Naive thymus-derived CD8-positive, alpha-beta T cell (primary cell): ENCODE results near the gene MRPS6. TPM values are rescaled to one million over a fixed set of nuclear protein-coding genes. Genes with fewer than 3 reads are reported as not detected.
A peak's percentile ranks its signal among the peaks of the same experiment; 100 is the strongest.

Experiments
- ATAC-seq, 2 donors: fragments of 150-1000 bp; cut with Tn5 transposase in 1 of 2; sonication (Bioruptor Pico), chemical (Tn5 transposase) in 1 of 2; 1 replicate in 1 of 2; 2 replicates in 1 of 2; pipeline ENCODE4 v1.10.0; 2021; ENCODE audit warnings: mild to moderate bottlenecking in 2 of 2, moderate library complexity in 2 of 2
- POLR2A ChIA-PET: fragments of 350-600 bp; sonication (Branson Sonifier 250); formaldehyde crosslinking; loops from one replicate; lab custom pipeline; 2021; ENCODE audit warnings: antibody characterized with exemption; lab: Charles Lee
- DNase-seq, 10 donors: peaks; one replicate each; pipeline versions ENCODE4 v3.0.0 to v3.0.0-alpha.2; 2020 to 2022
- H3K27ac Mint-ChIP-seq, 10 donors: one replicate each; pipeline ENCODE4 v1.8.0; 2020 to 2022; ENCODE audit warnings: mild to moderate bottlenecking in 10 of 10, mixed read lengths in 10 of 10, moderate library complexity in 4 of 10, inconsistent platforms in 1 of 10
- H3K27me3 Mint-ChIP-seq, 5 donors: one replicate each; pipeline ENCODE4 v1.8.0; 2021 to 2022; ENCODE audit warnings: mixed read lengths in 5 of 5
- H3K36me3 Mint-ChIP-seq, 3 donors: one replicate each; pipeline ENCODE4 v1.8.0; 2020 to 2022; ENCODE audit warnings: mixed read lengths in 3 of 3, mild to moderate bottlenecking in 2 of 3, inconsistent platforms in 1 of 3
- H3K4me1 Mint-ChIP-seq, 4 donors: one replicate each; pipeline ENCODE4 v1.8.0; 2021 to 2022; ENCODE audit warnings: mixed read lengths in 4 of 4
- H3K4me3 Mint-ChIP-seq, 10 donors: one replicate each; pipeline ENCODE4 v1.8.0; 2020 to 2022; ENCODE audit warnings: mild to moderate bottlenecking in 10 of 10, mixed read lengths in 10 of 10, moderate library complexity in 6 of 10, inconsistent platforms in 1 of 10
- H3K9me3 Mint-ChIP-seq, 9 donors: one replicate each; pipeline ENCODE4 v1.8.0; 2020 to 2022; ENCODE audit warnings: mixed read lengths in 9 of 9, mild to moderate bottlenecking in 3 of 9, inconsistent platforms in 1 of 9, moderate library complexity in 1 of 9
- polyA plus RNA-seq, 3 donors: library from polyadenylated mRNA; unstranded; fragments of 300-500 nt; fragmentation: Illumina TruSeq; gene quantifications; one replicate each; pipeline ENCODE4 v1.2.3, GENCODE V29; 2021
- total RNA-seq, 8 experiments: library from RNA in 2 of 8; stranded (reverse) in 2 of 8; gene quantifications; one replicate each; pipeline ENCODE4 v1.2.3 and lab custom pipeline; 2021 to 2026

The MRPS6 gene
- total and polyA plus RNA-seq, 5 experiments from 2014 or later, result 107 to 193 (median 170) TPM

DNA sequence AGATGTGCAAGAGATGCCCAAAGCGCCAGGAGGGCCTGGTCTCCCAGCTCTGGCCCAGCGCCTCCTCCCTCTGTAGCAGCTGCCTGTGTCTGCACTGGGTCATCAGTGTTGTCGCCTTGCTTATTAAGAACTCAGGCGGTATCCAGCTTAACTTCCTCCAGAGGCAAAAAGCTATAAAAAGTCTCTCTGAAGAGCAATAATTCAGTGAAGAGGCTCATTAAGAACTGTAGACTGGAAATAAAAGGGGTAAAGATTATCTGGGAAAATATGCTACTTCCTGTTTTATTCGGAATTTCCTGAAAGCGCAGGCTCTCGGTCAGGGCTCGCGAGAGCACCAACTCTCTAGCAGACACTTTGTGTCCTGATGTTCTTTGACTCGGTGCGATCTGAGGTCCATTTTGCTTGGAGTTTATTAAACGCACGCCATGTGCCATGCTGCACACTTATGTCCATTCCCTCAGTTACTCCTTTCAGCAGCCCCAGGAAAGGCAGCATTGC lies 70.4 kb downstream of the MRPS6 start:
- Mint-ChIP-seq H3K27me3 (no peaks in the 10 kb centered on the region), H3K36me3 (peaks cover 11 to 71% (median 55%) of the 10 kb centered on the region in 3 donors), H3K27ac (peak overlapping the region in 1 of 10 donors; percentile 7), H3K4me1 (peaks cover 17 to 42% (median 33%) of the 10 kb centered on the region in 4 donors), H3K9me3 (peaks cover 0 to 2% (median 0%) of the 10 kb centered on the region in 9 donors), H3K4me3 (no peak overlapping the region)
- POLR2A ChIA-PET, result no interaction called here
- ATAC-seq (no peak), DNase-seq (no peak)

- Mint-ChIP-seq H3K9me3 (peaks cover 0 to 2% (median 0%) of the 10 kb centered on the region in 9 donors), H3K4me3 (no peak overlapping the region), H3K36me3 (peaks cover 11 to 69% (median 55%) of the 10 kb centered on the region in 3 donors), H3K27ac (peak overlapping the region in 1 of 10 donors; percentile 7), H3K27me3 (no peaks in the 10 kb centered on the region), H3K4me1 (peaks cover 17 to 42% (median 33%) of the 10 kb centered on the region in 4 donors)
- DNase-seq (no peak), ATAC-seq (no peak)
- POLR2A ChIA-PET, result no interaction called here
Measured at GRCh38 chr21:34144224-34144623, 70.8 kb downstream of the MRPS6 start.

DNA sequence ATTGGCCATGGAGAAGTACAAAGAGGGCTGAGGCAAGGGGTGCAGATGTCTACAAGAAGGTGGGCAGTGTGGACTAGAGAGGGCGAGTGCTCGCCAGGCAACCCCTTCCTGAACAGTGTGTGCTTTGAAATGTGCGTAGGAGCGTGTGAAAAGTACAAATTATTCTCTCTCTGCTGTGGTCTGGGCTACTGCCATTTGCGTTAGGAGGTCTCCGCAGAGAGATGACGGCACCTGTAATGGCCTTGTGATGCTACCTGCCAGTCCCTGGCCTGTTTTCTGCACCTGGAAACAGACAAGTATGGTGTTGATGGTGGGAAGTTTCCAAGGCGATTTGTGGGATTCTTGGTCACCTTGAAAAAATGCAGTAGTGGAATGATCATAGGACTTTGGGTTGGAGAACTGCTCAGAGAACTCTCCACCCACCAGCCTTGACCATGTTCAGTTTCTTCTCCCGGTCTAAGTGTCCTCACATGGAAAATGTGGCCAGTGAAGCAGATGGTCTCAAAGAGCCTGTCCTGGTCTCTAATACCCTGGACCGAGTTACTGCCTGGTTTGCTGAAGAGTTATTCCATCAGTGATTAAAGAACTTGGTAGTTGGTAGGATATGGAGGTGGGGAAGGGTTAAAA lies 74.5 kb downstream of the MRPS6 start:
- POLR2A ChIA-PET, result no interaction called here
- Mint-ChIP-seq H3K27ac (peak overlapping the region in 1 of 10 donors; percentile 37), H3K27me3 (no peaks in the 10 kb centered on the region), H3K4me3 (no peak overlapping the region), H3K9me3 (peaks cover 0 to 6% (median 0%) of the 10 kb centered on the region in 9 donors), H3K4me1 (peaks cover 15 to 23% (median 18%) of the 10 kb centered on the region in 4 donors), H3K36me3 (peaks cover 0 to 43% (median 43%) of the 10 kb centered on the region in 3 donors)
- DNase-seq, result no peak
- ATAC-seq, result no peak

GRCh38 chr21:34148419-34148804 lies 75.0 kb downstream of the MRPS6 start:
- Mint-ChIP-seq H3K9me3 (peaks cover 0 to 11% (median 0%) of the 10 kb centered on the region in 9 donors), H3K27me3 (no peaks in the 10 kb centered on the region), H3K4me1 (peaks cover 20 to 25% (median 22%) of the 10 kb centered on the region in 4 donors), H3K27ac (peak overlapping the region in 1 of 10 donors; percentile 37), H3K36me3 (peaks cover 0 to 40% (median 38%) of the 10 kb centered on the region in 3 donors), H3K4me3 (no peak overlapping the region)
- ATAC-seq (no peak), DNase-seq (no peak)
- POLR2A ChIA-PET, result no interaction called here

DNA sequence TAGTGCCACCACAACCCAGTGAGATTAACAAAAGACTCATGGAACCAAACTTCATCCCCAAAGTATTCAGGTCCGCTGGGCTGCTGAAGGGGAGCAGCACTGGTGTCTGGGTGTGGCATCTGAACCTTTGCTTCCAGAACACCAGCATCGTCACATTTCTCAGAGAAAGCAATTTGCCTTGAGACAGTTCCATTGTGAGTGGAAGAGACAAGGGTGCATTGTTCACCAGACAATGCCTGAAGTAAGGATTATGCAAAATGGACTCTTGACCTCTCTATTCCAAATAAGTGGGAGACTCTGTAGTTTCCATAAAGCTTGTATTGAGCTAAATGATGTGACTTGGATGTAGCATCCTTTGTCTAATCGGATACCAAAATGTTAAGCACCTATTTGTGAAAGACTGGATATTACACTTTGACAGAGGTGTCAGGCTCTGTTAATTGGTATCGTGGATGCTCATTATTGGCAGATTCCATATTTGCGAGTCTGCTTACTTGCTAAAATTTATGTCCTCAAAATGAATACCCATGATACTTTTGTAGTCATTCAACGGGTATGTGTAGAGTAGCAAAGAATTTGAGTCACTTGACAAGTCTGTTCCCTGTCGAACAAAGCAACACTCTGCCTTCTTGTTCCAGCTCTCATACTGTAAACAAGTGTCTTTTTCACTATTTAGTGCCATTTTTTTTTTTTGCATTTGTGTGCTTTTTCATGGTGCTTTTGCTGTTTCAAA lies 75.6 kb downstream of the MRPS6 start:
- ATAC-seq, result no peak
- H3K4me3 Mint-ChIP-seq, result no peak overlapping the region
- POLR2A ChIA-PET, result no interaction called here
- no peak overlapping the region for H3K27ac Mint-ChIP-seq
- no peak for DNase-seq
- H3K27me3 Mint-ChIP-seq, result no peaks in the 10 kb centered on the region
- peaks cover 0 to 36% (median 32%) of the 10 kb centered on the region in 3 donors for H3K36me3 Mint-ChIP-seq
- peaks cover 23 to 28% (median 23%) of the 10 kb centered on the region in 4 donors for H3K4me1 Mint-ChIP-seq
- peaks cover 0 to 13% (median 0%) of the 10 kb centered on the region in 9 donors for H3K9me3 Mint-ChIP-seq

DNA sequence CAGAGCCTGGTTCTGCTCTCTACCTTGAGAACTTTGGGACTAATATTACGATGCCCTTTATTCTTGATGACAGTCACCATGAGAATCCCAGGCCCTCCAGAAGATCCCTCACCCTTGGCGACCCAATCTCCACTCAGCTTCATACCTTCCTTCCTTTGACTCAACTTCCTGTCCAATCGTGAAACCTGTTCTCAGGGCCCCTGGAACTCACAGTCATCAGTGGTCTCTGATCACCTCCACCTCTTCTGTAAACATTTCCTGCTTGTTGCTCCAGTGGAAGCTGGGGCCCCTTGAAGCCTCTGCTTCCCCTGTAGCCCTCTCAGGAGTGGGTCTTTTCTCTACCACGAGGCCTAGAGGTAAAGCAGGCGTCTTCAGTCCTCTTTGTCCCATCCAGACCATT lies 79.1 kb downstream of the MRPS6 start:
- H3K9me3 Mint-ChIP-seq, result peaks cover 0 to 13% (median 0%) of the 10 kb centered on the region in 9 donors
- H3K27ac Mint-ChIP-seq, result peak overlapping the region in 6 of 10 donors; percentile 5 to 89 (median 56)
- H3K27me3 Mint-ChIP-seq, result no peaks in the 10 kb centered on the region
- ATAC-seq, result no peak
- peaks cover 0 to 21% (median 12%) of the 10 kb centered on the region in 3 donors for H3K36me3 Mint-ChIP-seq
- H3K4me3 Mint-ChIP-seq, result no peak overlapping the region
- POLR2A ChIA-PET, result no interaction called here
- peaks cover 22 to 35% (median 28%) of the 10 kb centered on the region in 4 donors for H3K4me1 Mint-ChIP-seq
- no peak for DNase-seq

GRCh38 chr21:34154878-34155277 lies 81.5 kb downstream of the MRPS6 start:
- H3K9me3 Mint-ChIP-seq, result peaks cover 0 to 13% (median 8%) of the 10 kb centered on the region in 9 donors
- peaks cover 19 to 30% (median 26%) of the 10 kb centered on the region in 4 donors for H3K4me1 Mint-ChIP-seq
- H3K36me3 Mint-ChIP-seq, result peaks cover 0 to 15% (median 3%) of the 10 kb centered on the region in 3 donors
- POLR2A ChIA-PET, result interaction anchor here (1.7 kb wide), 1 partner anchor 206 kb away, joined by 4 read pairs; no protein-coding TSS in a partner anchor
- H3K27me3 Mint-ChIP-seq, result no peaks in the 10 kb centered on the region
- H3K27ac Mint-ChIP-seq, result peak overlapping the region in 8 of 10 donors; percentile 3 to 87 (median 60)
- no peak overlapping the region for H3K4me3 Mint-ChIP-seq
- ATAC-seq (peak; percentile 73 to 91), DNase-seq (peak in 5 of 10 donors; percentile 17 to 61 (median 31))

- Mint-ChIP-seq H3K9me3 (peaks cover 0 to 18% (median 13%) of the 10 kb centered on the region in 9 donors), H3K27me3 (no peaks in the 10 kb centered on the region), H3K36me3 (peaks cover 0 to 19% (median 6%) of the 10 kb centered on the region in 3 donors), H3K27ac (peak overlapping the region in 1 of 10 donors; percentile 13), H3K4me3 (no peak overlapping the region), H3K4me1 (peaks cover 18 to 28% (median 25%) of the 10 kb centered on the region in 4 donors)
- no peak for ATAC-seq
- DNase-seq, result no peak
- POLR2A ChIA-PET, result interaction anchor here (0.6 kb wide), 1 partner anchor 145 kb away, joined by 3 read pairs; no protein-coding TSS in a partner anchor
Measured at GRCh38 chr21:34156957-34157356, 83.6 kb downstream of the MRPS6 start.

GRCh38 chr21:34157521-34157920 lies 84.1 kb downstream of the MRPS6 start:
- Mint-ChIP-seq H3K9me3 (peaks cover 0 to 22% (median 13%) of the 10 kb centered on the region in 9 donors), H3K27ac (peak overlapping the region in 2 of 10 donors; percentile 6 to 13), H3K4me3 (no peak overlapping the region), H3K4me1 (peaks cover 15 to 25% (median 21%) of the 10 kb centered on the region in 4 donors), H3K27me3 (no peaks in the 10 kb centered on the region), H3K36me3 (peaks cover 0 to 20% (median 6%) of the 10 kb centered on the region in 3 donors)
- POLR2A ChIA-PET, result no interaction called here
- no peak for DNase-seq
- no peak for ATAC-seq

DNA sequence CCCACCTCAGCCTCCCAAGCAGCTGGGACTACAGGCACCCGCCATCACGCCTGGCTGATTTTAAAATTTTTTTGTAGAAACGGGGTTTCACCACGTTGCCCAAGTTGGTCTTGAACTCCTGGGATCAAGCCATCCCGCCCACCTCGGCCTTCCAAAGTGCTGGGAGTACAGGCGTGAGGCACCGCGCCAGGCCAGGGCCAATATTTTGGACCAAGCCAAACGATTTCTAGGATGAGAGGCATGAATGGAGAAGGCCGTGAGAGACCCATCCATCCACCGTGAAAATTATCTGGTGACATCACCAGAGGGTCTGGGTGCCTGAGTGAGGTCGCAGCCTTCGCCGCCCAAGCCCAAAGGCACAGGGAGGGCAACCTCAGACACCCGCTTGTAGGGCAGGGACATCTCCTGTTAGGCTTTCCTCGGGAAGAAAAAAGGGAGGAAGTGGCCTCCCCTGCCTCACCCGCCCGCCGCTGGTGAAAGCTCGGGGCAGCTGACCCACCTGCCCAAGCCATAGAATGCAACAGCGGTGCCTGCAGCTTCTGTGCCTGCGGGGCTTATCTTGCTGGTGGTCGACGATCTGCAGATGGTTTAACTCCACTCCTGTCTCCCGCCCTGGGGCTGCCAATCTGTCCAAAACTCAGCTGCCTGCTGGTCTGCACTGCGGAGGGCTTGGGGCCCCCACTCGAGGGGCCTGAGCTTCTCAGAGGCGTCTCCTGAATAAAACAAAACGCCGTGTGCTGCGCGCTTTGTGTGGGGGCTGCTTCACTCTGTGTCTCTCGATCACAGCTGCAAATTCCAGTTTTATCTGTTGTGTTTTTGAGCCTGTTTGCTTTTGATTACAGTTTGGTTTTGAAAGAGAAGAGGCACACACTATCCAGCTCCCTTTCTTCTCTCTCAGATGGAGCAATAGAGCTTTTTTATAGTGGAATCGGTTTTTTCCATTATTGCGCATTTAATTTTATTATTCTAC lies 85.8 kb downstream of the MRPS6 start:
- Mint-ChIP-seq H3K4me1 (peaks cover 6 to 12% (median 8%) of the 10 kb centered on the region in 4 donors), H3K27ac (no peak overlapping the region), H3K9me3 (peaks cover 0 to 33% (median 21%) of the 10 kb centered on the region in 9 donors), H3K27me3 (no peaks in the 10 kb centered on the region), H3K36me3 (peaks cover 1 to 29% (median 12%) of the 10 kb centered on the region in 3 donors), H3K4me3 (no peak overlapping the region)
- POLR2A ChIA-PET, result interaction anchor here (0.8 kb wide), 1 partner anchor 16 kb away, joined by 3 read pairs; no protein-coding TSS in a partner anchor
- ATAC-seq, result no peak
- DNase-seq, result no peak

DNA sequence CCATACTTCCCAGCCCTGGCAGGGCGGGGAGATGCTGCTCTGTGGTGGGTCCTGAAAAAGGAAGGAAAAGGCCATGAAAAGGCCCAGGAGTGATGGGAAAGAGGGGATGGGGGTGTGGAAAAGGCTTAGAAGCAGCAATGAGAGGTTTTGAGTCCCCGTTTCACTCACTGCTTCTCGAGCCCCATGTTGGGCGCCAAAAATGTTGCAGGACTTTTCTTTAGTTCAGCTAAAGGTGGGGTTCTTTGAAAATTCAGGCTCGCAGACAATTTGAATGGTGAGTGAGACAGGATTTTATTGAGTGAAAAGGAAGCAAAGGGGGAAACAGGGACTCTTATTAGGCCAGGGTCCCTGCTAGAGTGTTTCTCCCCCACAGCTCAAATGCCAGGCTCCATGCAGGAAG lies 93.1 kb downstream of the MRPS6 start:
- H3K4me1 Mint-ChIP-seq, result no peaks in the 10 kb centered on the region
- peaks cover 23 to 72% (median 58%) of the 10 kb centered on the region in 3 donors for H3K36me3 Mint-ChIP-seq
- no peak overlapping the region for H3K4me3 Mint-ChIP-seq
- no peak overlapping the region for H3K27ac Mint-ChIP-seq
- POLR2A ChIA-PET, result no interaction called here
- DNase-seq (peak in 2 of 10 donors; percentile 4 to 8), ATAC-seq (no peak)
- peaks cover 10 to 87% (median 40%) of the 10 kb centered on the region in 9 donors for H3K9me3 Mint-ChIP-seq
- H3K27me3 Mint-ChIP-seq, result no peaks in the 10 kb centered on the region
